ENCODE results near the gene PFKFB3.

PFKFB3 gene

DNA sequence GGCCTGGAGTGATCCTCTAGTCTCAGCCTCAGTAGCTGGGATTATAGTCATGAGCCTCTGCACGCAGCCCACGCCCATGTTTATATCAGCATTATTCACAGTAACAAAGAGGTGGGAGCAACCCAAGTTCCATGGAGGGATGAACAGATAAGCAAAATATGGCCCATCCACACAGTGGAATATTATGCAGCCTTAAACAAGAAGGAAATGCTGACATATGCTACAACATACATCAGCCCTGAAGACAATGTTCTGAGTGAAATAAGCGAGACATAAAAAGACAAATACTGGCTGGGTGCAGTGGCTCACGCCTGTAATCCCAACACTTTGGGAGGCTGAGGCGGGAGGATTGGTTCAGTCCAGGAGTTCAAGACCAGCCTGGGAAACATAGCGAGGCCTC lies 21.5 kb upstream of the PFKFB3 start:
- H3K27ac ChIP-seq (ENCODE audit: low read depth, low read length) = no peak overlapping the region
- no peaks in the 10 kb centered on the region for H3K9me2 ChIP-seq (replicated peaks; ENCODE audit: control insufficient read depth, low read length)
- H3F3A ChIP-seq (ENCODE audit: control insufficient read depth, insufficient read depth) = no peaks in the 10 kb centered on the region
- H3K27me3 ChIP-seq (ENCODE audit: control insufficient read depth, low read length) = no peaks in the 10 kb centered on the region
- peaks cover 12% of the 10 kb centered on the region for H3K4me1 ChIP-seq (ENCODE audit: control insufficient read depth, low read length)
- no peak overlapping the region for H3K4me2 ChIP-seq (ENCODE audit: low read length)
- H3K9me3 ChIP-seq (ENCODE audit: control insufficient read depth, insufficient read depth, low read length) = no peaks in the 10 kb centered on the region
- H3K36me3 ChIP-seq (ENCODE audit: control insufficient read depth, low read length) = no peaks in the 10 kb centered on the region
- H3K4me3 ChIP-seq (ENCODE audit: low read length) = no peak overlapping the region
- TF ChIP-seq, protein P1, sequence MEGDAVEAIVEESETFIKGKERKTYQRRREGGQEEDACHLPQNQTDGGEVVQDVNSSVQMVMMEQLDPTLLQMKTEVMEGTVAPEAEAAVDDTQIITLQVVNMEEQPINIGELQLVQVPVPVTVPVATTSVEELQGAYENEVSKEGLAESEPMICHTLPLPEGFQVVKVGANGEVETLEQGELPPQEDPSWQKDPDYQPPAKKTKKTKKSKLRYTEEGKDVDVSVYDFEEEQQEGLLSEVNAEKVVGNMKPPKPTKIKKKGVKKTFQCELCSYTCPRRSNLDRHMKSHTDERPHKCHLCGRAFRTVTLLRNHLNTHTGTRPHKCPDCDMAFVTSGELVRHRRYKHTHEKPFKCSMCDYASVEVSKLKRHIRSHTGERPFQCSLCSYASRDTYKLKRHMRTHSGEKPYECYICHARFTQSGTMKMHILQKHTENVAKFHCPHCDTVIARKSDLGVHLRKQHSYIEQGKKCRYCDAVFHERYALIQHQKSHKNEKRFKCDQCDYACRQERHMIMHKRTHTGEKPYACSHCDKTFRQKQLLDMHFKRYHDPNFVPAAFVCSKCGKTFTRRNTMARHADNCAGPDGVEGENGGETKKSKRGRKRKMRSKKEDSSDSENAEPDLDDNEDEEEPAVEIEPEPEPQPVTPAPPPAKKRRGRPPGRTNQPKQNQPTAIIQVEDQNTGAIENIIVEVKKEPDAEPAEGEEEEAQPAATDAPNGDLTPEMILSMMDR (IDR thresholded peaks at IDR 0.05; ENCODE audit: low read depth, low read length, poor library complexity, severe bottlenecking) = no peak
- no peak for TF ChIP-seq EZH2phosphoT487 (IDR thresholded peaks at IDR 0.05; ENCODE audit: borderline replicate concordance, low read length)
- peaks cover 4% of the 10 kb centered on the region for H4K20me1 ChIP-seq (ENCODE audit: control insufficient read depth, insufficient read depth, low read depth, low read length)
- peaks cover 35% of the 10 kb centered on the region for H3K79me2 ChIP-seq (ENCODE audit: control insufficient read depth, low read length)

DNA sequence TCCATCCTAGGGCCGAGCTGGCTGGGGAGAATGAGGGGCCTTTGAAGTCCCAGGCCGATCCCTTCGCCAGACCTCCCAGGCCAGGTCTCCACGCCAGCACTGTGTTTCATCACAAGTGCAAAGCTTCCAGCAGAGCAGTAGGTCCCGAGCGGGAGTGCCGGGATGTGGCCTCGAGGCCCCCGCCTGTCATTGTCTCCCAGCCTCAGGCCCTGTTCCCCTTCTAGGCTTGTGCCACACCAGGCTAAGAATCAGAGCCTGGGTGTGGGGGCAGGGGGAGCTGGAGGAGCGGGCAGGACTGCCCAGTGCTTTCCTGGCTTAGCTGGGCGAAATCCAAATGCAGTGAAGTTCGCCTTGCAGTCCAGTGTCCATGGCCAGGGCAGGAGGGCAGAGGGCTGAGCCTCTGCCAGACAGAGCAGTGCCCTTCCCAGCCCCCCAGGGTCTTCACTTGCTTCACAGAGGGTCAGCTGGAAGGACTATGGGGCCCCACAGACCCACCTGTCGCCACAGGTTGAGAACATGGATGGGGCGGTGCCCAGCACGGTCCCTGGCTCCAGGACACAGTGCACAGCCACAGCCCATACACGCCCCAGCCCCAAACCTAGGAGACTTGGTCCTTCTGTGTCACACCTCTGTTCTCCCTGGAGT lies 20.2 kb upstream of the PFKFB3 start:
- Histone ChIP-seq H3K4me3 (ENCODE audit: low read length) (no peak overlapping the region), H3F3A (ENCODE audit: control insufficient read depth, insufficient read depth) (no peaks in the 10 kb centered on the region), H3K9me3 (ENCODE audit: control insufficient read depth, insufficient read depth, low read length) (no peaks in the 10 kb centered on the region), H3K9me2 (replicated peaks; ENCODE audit: control insufficient read depth, low read length) (no peaks in the 10 kb centered on the region), H3K4me2 (ENCODE audit: low read length) (no peak overlapping the region), H3K36me3 (ENCODE audit: control insufficient read depth, low read length) (no peaks in the 10 kb centered on the region), H4K20me1 (ENCODE audit: control insufficient read depth, insufficient read depth, low read depth, low read length) (peaks cover 4% of the 10 kb centered on the region), H3K79me2 (ENCODE audit: control insufficient read depth, low read length) (peaks cover 26% of the 10 kb centered on the region), H3K4me1 (ENCODE audit: control insufficient read depth, low read length) (peaks cover 12% of the 10 kb centered on the region), H3K27ac (ENCODE audit: low read depth, low read length) (no peak overlapping the region), H3K27me3 (ENCODE audit: control insufficient read depth, low read length) (no peaks in the 10 kb centered on the region)
- no peak for TF ChIP-seq EZH2phosphoT487 (IDR thresholded peaks at IDR 0.05; ENCODE audit: borderline replicate concordance, low read length)
- TF ChIP-seq, protein P1 (IDR thresholded peaks at IDR 0.05; ENCODE audit: low read depth, low read length, poor library complexity, severe bottlenecking) = no peak

DNA sequence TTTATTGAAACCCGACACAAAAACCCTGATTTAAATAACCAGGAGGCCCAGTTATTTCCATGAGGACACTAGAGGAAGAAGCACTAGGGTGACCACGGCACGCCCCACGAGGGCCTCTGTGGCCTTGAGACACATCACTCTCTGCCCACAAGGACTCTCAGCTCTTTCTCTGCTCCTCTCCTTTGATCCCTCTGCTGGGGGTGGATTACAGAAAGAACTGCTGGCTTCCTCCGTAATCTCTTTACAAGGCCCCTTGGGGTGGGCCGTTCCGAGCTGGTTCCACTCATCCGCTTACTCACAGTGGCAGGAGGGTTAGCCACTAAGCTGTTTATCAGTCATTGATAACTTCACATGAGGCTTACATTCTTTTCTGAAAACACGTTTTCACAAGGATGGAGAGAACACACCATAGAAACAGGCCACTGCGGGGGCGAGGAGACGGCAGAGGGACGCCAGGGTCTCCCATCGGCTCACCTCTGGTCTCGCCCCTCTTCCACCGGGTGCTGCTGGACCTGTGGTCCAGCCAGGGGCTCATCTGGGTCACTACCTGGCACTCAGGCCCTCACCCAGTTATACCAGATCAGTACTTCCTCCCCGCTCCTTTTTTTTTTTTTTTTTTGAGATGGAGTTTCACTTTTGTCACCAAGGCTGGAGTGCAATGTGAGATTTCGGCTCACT lies 17.6 kb upstream of the PFKFB3 start:
- Histone ChIP-seq H3K9me3 (ENCODE audit: control insufficient read depth, insufficient read depth, low read length) (no peaks in the 10 kb centered on the region), H3K4me1 (ENCODE audit: control insufficient read depth, low read length) (peaks cover 12% of the 10 kb centered on the region), H3K4me2 (ENCODE audit: low read length) (no peak overlapping the region), H3K79me2 (ENCODE audit: control insufficient read depth, low read length) (peaks cover 12% of the 10 kb centered on the region), H3K4me3 (ENCODE audit: low read length) (no peak overlapping the region), H4K20me1 (ENCODE audit: control insufficient read depth, insufficient read depth, low read depth, low read length) (no peaks in the 10 kb centered on the region; the same call in 1 of the 2 replicates), H3K27ac (ENCODE audit: low read depth, low read length) (no peak overlapping the region), H3K36me3 (ENCODE audit: control insufficient read depth, low read length) (no peaks in the 10 kb centered on the region), H3K27me3 (ENCODE audit: control insufficient read depth, low read length) (no peaks in the 10 kb centered on the region), H3K9me2 (replicated peaks; ENCODE audit: control insufficient read depth, low read length) (no peaks in the 10 kb centered on the region), H3F3A (ENCODE audit: control insufficient read depth, insufficient read depth) (no peaks in the 10 kb centered on the region)
- TF ChIP-seq, protein P1 (IDR thresholded peaks at IDR 0.05; ENCODE audit: low read depth, low read length, poor library complexity, severe bottlenecking) = no peak
- no peak for TF ChIP-seq EZH2phosphoT487 (IDR thresholded peaks at IDR 0.05; ENCODE audit: borderline replicate concordance, low read length)
